ENCODE measurements around the gene RTRAF.

The RTRAF gene

GRCh38 chr14:52021957-52022600, 32.7 kb downstream of the RTRAF start:
- DNase-seq (ENCODE audit: low read depth): no peak

DNA sequence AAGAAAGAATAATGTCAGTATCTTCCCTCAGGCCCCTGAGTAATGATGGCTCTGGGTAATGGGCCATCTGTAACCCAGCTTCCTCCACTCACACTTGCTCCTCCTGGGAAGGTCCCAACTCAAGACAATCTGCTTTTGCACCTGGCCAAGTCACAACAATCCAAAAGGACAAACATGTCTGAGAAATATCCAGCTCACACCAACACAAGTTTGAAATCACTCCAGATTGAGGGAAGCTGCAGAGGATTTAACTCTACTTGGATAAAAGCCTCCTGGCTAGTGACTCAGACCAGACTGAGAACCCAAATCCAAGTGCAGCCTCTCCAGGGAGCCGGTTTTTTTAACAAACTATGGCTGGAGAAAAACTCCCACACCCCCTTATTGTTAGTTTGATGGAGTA, 34.2 kb downstream of the RTRAF start:
- no peak for DNase-seq (ENCODE audit: low read depth)

GRCh38 chr14:52025310-52025709, 36.0 kb downstream of the RTRAF start:
- DNase-seq (ENCODE audit: low read depth): no peak

DNA sequence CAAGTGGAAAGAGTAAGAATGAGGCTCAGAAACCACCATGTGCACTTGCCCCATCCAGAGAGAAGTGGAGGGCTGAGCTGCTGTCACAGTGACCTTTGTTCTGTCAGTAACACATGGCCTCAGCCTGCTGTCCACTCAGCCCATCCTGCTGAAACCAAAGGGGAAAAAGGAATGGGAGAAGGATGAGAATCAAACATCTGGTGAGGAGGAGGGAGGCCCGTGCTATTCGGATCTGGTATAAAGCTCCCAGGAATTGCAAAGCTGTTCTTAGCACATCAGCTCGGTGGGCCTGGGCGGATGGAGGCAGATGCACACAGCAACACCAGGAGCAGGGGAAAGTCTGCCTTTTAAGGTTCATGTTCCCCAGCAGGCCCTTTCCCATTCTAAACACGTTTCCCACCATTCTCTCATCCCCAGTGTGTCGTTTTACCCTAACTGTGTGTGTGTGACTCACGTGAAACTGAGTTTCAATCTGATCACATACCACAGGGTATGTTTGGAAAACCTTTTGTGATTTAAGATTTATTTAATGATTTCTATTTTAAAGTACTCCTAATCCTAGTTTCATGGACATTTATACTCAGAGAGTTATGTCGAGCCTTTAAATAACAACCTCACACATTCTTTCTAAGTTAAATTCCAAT, 36.8 kb downstream of the RTRAF start:
- DNase-seq (ENCODE audit: low read depth): no peak

GRCh38 chr14:52026901-52027300, 37.6 kb downstream of the RTRAF start:
- no peak for DNase-seq (ENCODE audit: low read depth)

DNA sequence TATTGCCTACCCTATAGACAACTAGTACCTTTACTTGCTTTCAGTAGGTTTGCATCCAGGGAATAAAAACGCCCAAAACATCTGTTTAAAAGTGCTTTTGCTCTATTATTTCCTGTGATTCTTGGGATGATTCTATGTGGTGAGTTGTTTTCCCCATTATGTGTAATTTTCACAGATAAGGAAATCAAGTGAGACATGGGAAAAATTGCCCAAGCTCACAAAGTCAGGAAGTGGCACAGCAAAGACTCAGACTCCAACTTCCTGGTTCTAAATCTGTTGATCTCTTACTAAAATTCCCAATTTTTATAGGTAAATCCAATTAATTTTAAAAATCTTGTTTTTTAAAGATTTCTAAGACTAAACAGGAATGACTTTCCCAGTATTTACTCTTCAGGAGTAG, 40.5 kb downstream of the RTRAF start:
- DNase-seq (ENCODE audit: low read depth): no peak

DNA sequence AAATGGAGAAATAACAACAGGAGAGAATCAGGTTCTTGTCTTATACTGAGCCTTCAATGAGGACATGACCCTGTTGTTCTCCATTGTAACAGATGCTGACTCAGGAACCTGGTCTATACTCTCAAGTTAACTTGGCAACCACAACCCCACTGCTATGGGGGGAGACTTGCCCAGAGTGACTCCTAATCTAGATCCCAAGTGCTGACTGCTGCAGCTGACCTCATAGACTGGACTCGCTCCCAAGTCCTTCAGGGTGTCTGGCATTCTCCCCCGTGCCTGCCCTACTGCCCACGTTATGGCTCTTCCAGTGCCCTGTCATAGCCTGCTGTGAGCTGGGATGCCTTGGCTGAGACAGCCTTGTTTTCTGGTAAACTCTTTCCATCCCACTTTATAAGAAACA, 42.4 kb downstream of the RTRAF start:
- no peak for DNase-seq (ENCODE audit: low read depth)

DNA sequence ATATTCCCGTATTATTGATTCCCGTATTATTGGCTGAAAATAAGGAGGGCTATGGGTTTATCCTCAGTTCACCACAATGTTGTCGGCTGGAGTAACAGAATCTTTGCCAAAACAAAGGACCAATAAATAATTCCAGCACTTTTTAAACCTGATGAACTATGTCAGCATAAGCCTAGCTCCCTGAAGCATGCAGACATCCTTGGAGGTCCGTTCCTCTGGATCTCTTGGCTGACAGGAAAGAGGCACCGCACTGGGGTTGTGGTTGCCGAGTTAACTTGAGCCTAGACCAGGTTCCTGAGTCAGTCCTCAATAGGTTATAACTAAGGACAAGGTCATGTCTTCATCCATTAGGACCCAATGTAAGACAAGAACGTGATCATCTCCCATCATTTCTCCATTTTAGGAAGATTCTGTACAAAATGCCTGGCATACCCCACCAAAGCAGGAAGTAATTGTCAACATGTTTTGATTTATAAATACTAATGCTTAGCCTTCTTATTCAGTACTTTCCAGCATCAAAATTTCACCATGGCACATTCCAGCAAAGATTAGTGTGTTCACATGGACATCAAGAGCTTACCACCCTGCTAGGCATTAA, 43.0 kb downstream of the RTRAF start:
- DNase-seq (ENCODE audit: low read depth): no peak

DNA sequence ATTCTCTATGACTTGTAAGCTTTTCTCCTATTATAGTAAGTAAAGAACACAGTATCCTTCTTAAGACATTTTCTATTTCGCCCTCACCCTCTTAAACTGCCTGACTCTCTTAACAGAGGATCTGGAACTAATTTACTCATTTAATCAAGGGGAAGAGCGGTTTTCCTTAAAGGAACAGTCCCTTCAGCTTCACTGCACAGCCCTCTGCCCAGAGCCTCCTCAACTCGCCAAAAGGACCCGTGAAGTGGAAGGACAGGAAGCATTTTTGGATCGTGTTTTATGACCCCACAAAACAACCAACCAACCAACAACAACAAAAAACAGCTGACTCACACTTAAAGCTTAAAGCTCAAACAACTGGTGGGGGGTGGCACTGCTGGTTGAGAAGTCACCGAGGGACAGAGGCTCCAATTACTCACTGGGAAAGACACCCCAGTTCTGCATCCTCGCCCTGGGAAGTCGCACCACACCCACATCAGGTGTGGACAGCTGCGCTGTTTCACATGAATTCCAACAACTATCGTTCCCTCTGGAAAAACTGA, 43.8 kb downstream of the RTRAF start:
- DNase-seq (ENCODE audit: low read depth): no peak

DNA sequence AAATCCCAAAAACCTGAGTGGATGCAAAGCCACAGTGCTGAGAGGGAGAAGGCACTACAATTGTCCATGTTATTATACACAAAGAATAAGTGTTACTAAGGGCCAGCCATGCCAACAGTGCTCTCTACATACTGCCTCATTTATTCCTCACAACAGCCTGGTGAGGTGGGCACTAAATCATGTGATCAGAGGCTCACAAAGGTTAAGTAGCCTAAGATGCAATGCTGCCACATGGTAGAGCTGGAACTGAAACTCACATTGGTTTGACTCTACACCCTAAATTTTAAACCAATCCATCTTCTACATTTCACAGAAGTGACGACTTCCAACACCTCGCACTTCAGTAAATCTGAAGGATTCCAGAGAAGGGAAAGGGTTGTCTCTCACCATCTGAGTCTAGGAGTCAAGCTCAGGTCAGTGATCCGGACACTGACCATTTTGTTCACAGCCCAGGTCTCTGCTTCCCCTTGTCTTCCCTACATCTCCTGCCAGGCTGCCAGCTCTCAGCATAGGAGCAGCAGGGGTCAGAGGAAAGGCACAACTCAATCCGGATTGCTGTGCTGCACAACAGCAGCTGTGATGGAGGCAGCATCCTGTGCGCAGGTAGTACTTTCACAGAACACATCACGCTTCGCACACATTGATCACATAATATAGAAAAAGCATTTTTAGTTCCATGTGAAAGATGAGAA, 49.9 kb downstream of the RTRAF start:
- DNase-seq (ENCODE audit: low read depth): no peak

GRCh38 chr14:52040598-52040997, 51.3 kb downstream of the RTRAF start:
- no peak for DNase-seq (ENCODE audit: low read depth)

DNA sequence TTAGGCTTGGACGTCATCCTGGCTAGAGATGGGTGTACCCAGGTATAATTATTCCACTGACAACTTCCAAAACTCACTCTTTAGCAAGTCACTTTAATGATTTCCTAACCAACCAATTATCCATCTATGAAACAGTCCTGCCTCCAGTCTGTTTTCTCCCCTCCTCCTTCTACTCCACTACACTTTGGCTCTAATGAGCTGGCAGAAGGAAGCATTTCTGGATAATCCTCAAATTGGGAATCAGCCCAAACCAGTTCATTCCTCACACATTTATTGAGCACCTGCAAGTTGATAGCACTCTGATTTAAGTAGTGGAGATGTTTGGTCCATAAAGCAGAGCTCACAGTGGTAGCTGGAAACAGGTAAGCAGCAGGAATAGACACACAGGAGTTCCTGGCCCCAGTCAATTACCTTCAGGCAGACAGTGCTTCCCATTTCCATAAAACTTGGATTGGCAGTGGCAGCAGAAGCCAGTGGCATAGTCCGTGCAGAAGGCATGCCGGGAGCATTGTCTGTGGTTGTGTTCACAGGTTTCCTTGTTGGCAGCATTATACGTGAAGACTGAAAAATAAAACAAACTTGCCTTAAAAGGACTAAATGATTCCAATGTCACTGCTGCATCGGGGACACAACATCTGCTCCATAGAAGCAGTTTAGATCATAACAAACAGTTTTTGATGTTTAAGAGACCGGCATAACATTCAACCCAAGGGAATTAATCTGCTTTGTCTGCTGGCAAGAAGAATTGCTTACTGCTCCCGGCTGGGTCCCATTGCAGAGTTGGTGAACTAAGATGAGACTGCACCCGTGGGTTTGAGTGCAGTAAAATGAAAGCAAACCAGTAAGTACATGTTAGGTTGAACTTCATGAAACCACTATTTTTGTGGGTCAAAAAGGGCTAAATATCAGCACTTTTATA, 53.3 kb downstream of the RTRAF start:
- no peak for DNase-seq (ENCODE audit: low read depth)

- peak; percentile 2 for DNase-seq (ENCODE audit: low read depth)
These were observed 54.3 kb downstream of the RTRAF start for GRCh38 chr14:52043690-52044089.

DNA sequence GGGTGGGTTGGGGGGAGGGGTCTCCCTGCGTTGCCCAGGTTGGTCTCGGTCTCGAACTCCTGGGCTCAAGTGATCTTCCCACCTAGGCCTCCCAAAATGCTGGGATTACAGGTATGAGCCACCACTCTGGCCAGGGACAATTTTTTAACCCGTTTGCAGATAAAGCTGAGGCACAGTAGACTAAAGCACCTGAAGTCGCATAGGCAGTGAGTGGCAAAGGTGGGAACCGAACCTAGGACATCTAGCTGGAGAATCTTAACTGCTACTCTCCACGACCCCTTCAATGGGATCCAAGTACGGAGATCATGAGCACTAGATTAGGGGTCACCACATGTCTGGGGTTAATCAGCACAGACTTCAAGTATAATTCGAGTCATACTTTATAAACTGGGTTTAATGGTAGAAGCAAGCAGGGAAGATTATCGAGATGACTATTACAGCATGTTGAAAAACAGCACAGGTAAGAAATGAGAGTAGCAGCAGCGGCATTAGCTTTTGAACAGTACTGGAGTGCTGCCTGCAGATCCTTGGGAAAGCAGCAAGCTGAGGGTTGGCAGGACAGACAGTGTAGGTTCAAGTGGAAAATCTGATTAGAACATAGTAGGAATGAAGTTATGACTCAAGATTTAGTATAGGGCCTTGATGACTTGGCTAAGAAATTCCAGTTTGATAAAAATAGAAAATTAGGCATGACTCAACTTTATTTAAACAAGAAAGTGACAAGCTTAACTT, 55.6 kb downstream of the RTRAF start:
- no peak for DNase-seq (ENCODE audit: low read depth)

DNA sequence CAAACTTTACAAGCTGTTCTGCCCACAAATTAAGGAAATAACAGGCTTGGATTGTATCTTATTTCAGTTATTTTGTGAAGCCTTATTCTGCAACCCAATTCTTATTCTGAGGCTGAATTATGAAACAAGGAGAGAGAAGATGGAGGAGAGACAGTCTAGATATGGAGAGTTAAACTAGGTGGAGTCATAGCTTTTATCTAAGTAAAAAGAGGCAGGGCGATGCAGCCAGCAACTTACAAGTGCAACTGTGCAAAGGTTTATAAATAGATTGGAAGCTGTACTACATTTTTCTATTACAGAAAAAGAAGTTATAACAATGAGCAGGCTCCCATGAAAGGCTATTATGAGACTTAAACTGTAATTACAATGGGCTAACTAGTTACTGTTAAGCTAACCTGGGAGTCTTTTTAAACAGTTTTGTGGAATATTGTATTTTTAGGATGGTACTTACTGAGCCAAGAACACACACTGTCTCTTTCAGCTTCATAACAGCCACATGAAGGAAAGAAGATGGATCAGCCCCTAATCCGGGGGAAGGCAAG, 57.1 kb downstream of the RTRAF start:
- DNase-seq (ENCODE audit: low read depth): no peak

GRCh38 chr14:52048116-52048515, 58.8 kb downstream of the RTRAF start:
- no peak for DNase-seq (ENCODE audit: low read depth)

- DNase-seq (ENCODE audit: low read depth): no peak
These were observed 59.4 kb downstream of the RTRAF start for GRCh38 chr14:52048641-52049204.

GRCh38 chr14:52049271-52049670, 59.9 kb downstream of the RTRAF start:
- no peak for DNase-seq (ENCODE audit: low read depth)

DNA sequence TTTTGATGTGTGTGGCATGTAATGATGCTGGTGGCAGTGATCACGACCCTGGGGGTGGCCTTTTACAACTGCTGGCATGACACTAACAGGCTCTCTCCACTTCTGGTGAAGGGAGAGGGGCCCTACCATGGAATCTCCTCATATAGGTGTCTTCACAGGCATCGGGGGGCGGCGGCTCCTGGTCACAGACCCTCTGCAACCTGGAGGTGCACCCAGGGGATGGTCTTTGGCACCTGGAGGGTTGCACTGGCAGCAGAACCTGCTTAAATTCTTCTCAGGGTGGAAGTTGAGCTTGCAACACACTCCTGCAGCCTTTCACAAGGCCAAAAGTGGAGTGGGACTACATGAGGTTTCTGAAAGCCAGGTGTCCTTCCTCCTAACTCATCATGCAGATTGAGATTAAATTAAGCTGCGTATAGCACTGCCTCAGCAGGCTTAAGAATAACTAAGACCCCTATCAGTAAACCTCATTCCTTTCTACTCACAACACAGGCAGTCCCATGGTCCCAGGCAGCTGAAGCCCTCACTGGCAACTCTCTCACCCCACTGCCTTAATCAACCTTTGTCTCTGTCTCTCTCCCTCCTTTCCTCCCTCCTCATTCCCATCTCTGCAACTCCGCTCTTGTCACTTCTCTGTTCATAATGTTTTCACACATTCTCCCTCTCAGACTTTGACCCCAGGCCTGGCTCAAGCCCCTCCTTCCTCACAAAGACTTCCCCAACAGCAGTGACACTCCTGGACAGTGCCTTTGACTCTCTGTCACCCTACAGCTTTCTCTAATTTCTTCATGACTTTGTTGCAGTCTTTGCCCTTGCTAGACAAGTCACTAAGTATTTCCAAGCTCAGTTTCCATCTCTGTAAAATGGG, 60.6 kb downstream of the RTRAF start:
- DNase-seq (ENCODE audit: low read depth): no peak
